Gastrocnemius medialis (tissue), 4 donors: ENCODE measurements around the gene MGMT.

Source experiments
- POLR2A ChIP-seq, 2 donors: fragments of 450-650 bp; IDR thresholded peaks; one replicate each; pipeline ENCODE4 v1.6.1; 2017; ENCODE audit warnings: antibody characterized with exemption in 2 of 2, mild to moderate bottlenecking in 2 of 2, moderate library complexity in 2 of 2
- TF ChIP-seq, protein P1 (sequence below), 5 experiments: fragments of 450-650 bp in 3 of 5; fragments of 200-600 bp in 2 of 5; sonication (generic) in 2 of 5; IDR thresholded peaks in 4 of 5; conservative IDR thresholded peaks in 1 of 5; 1 replicate in 4 of 5; 2 replicates in 1 of 5; pipeline ENCODE4 v1.5.1; 2016 to 2019; ENCODE audit warnings: antibody characterized with exemption in 5 of 5, mild to moderate bottlenecking in 3 of 5, moderate library complexity in 3 of 5

- TF ChIP-seq, protein P1, sequence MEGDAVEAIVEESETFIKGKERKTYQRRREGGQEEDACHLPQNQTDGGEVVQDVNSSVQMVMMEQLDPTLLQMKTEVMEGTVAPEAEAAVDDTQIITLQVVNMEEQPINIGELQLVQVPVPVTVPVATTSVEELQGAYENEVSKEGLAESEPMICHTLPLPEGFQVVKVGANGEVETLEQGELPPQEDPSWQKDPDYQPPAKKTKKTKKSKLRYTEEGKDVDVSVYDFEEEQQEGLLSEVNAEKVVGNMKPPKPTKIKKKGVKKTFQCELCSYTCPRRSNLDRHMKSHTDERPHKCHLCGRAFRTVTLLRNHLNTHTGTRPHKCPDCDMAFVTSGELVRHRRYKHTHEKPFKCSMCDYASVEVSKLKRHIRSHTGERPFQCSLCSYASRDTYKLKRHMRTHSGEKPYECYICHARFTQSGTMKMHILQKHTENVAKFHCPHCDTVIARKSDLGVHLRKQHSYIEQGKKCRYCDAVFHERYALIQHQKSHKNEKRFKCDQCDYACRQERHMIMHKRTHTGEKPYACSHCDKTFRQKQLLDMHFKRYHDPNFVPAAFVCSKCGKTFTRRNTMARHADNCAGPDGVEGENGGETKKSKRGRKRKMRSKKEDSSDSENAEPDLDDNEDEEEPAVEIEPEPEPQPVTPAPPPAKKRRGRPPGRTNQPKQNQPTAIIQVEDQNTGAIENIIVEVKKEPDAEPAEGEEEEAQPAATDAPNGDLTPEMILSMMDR (IDR thresholded peaks at IDR 0.05 in 4 of 5, conservative IDR thresholded peaks at IDR 0.05 in 1 of 5) = no peak
- no peak for TF ChIP-seq POLR2A (IDR thresholded peaks at IDR 0.05)
These were observed 344.2 kb downstream of the MGMT start for GRCh38 chr10:129811208-129811607.
